ENCODE data around the gene TDRD7. TPM values are rescaled to one million over a fixed set of nuclear protein-coding genes. Genes with fewer than 3 reads are reported as not detected.

TDRD7 gene
- total RNA-seq, 1 donor from 2014 or later = 8.1 TPM

DNA sequence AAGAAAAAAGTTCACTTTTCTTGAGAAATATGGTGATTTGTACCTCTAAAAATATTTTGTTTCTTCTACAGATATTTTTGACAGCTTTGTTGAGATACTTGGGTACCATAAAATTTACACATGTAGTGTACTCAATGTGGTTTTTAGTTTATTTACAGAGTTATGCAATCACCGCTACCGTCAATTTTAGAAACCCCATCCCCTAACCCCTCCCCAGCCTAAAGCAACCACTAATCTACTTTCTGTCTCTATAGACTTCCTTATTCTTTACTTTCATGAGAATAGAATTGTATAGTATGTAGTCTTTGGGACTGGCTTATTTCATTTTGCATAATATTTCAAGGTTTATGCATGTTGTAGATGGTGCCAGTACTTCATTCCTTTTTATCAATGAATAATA, 45.0 kb upstream of the TDRD7 start:
- no peak overlapping the region for H3K9ac ChIP-seq
- H3K36me3 ChIP-seq = no peaks in the 10 kb centered on the region
- H3K4me2 ChIP-seq = no peak overlapping the region
- Mint-ChIP-seq H3K4me3 (no peak overlapping the region), H3K9me3 (peaks cover 20% of the 10 kb centered on the region), H3K36me3 (peaks cover 21% of the 10 kb centered on the region), H3K4me1 (peaks cover 4% of the 10 kb centered on the region), H3K27ac (no peak overlapping the region), H3K27me3 (ENCODE audit: insufficient read depth, low read depth) (peaks cover 2% of the 10 kb centered on the region)
- no peak overlapping the region for H2AFZ ChIP-seq (replicated peaks)
- no peaks in the 10 kb centered on the region for H3K9me3 ChIP-seq (ENCODE audit: low read depth)
- H3K79me2 ChIP-seq (ENCODE audit: low read depth) = no peaks in the 10 kb centered on the region
- H4K20me1 ChIP-seq (ENCODE audit: low read depth) = no peaks in the 10 kb centered on the region
- no peak overlapping the region for H3K27ac ChIP-seq
- no peaks in the 10 kb centered on the region for H3K4me1 ChIP-seq
- no peaks in the 10 kb centered on the region for H3K27me3 ChIP-seq
- no peak overlapping the region for H3K4me3 ChIP-seq
- TF ChIP-seq CTCF (IDR thresholded peaks at IDR 0.05) (no peak), EZH2phosphoT487 (IDR thresholded peaks at IDR 0.05) (no peak), EZH2 (IDR thresholded peaks at IDR 0.05) (no peak)
- no peak for DNase-seq (ENCODE audit: low spot score)
- no peaks in the 10 kb centered on the region for H3F3A ChIP-seq (ENCODE audit: low read depth)

DNA sequence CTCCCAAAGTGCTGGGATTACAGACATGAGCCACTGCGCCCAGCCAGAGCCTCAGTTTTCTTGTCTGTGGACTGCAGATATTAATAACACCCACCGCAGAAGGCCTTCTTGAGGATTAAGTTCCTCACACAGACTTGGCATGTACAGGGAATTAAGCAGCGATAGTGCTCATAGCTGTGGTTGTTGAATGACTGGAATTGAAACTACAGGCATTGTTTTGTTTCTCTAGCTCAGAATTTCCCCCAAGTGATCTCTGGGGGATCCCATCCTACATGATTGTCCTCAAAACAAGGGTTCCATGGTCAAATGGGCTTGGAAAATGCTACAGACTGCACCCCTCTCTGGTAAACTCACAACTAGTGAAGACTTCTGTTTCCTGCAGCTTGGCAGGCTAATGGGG, 44.2 kb upstream of the TDRD7 start:
- TF ChIP-seq EZH2 (IDR thresholded peaks at IDR 0.05) (no peak), CTCF (IDR thresholded peaks at IDR 0.05) (no peak), EZH2phosphoT487 (IDR thresholded peaks at IDR 0.05) (no peak)
- H4K20me1 ChIP-seq (ENCODE audit: low read depth) = no peaks in the 10 kb centered on the region
- no peak overlapping the region for H3K27ac ChIP-seq
- Mint-ChIP-seq H3K4me1 (peaks cover under 1% of the 10 kb centered on the region), H3K27ac (no peak overlapping the region), H3K36me3 (peaks cover 20% of the 10 kb centered on the region), H3K27me3 (ENCODE audit: insufficient read depth, low read depth) (peaks cover 2% of the 10 kb centered on the region), H3K9me3 (peaks cover 20% of the 10 kb centered on the region), H3K4me3 (no peak overlapping the region)
- no peak overlapping the region for H3K4me2 ChIP-seq
- H3K27me3 ChIP-seq = no peaks in the 10 kb centered on the region
- no peak overlapping the region for H2AFZ ChIP-seq (replicated peaks)
- H3K36me3 ChIP-seq = no peaks in the 10 kb centered on the region
- no peak for DNase-seq (ENCODE audit: low spot score)
- H3K4me3 ChIP-seq = no peak overlapping the region
- H3K9ac ChIP-seq = no peak overlapping the region
- no peaks in the 10 kb centered on the region for H3F3A ChIP-seq (ENCODE audit: low read depth)
- H3K4me1 ChIP-seq = no peaks in the 10 kb centered on the region
- H3K9me3 ChIP-seq (ENCODE audit: low read depth) = no peaks in the 10 kb centered on the region
- no peaks in the 10 kb centered on the region for H3K79me2 ChIP-seq (ENCODE audit: low read depth)

GRCh38 chr9:97368964-97369363, 42.9 kb upstream of the TDRD7 start:
- Mint-ChIP-seq H3K4me3 (no peak overlapping the region), H3K9me3 (peaks cover 20% of the 10 kb centered on the region), H3K36me3 (peaks cover 20% of the 10 kb centered on the region), H3K27me3 (ENCODE audit: insufficient read depth, low read depth) (peaks cover 2% of the 10 kb centered on the region), H3K27ac (no peak overlapping the region), H3K4me1 (no peaks in the 10 kb centered on the region)
- H3K9ac ChIP-seq = no peak overlapping the region
- H3K27me3 ChIP-seq = no peaks in the 10 kb centered on the region
- TF ChIP-seq EZH2phosphoT487 (IDR thresholded peaks at IDR 0.05) (no peak), EZH2 (IDR thresholded peaks at IDR 0.05) (no peak), CTCF (IDR thresholded peaks at IDR 0.05) (no peak)
- H3K9me3 ChIP-seq (ENCODE audit: low read depth) = no peaks in the 10 kb centered on the region
- no peak for DNase-seq (ENCODE audit: low spot score)
- no peaks in the 10 kb centered on the region for H4K20me1 ChIP-seq (ENCODE audit: low read depth)
- no peak overlapping the region for H3K4me2 ChIP-seq
- no peaks in the 10 kb centered on the region for H3F3A ChIP-seq (ENCODE audit: low read depth)
- no peaks in the 10 kb centered on the region for H3K36me3 ChIP-seq
- H3K27ac ChIP-seq = no peak overlapping the region
- H3K4me1 ChIP-seq = no peaks in the 10 kb centered on the region
- no peak overlapping the region for H2AFZ ChIP-seq (replicated peaks)
- H3K4me3 ChIP-seq = no peak overlapping the region
- no peaks in the 10 kb centered on the region for H3K79me2 ChIP-seq (ENCODE audit: low read depth)

Measured in neural progenitor cell (in vitro differentiated cells).